Stomach (tissue), 9 donors: ENCODE results near the gene SNX9. TPM values are rescaled to one million over a fixed set of nuclear protein-coding genes. Genes with fewer than 3 reads are reported as not detected.
A peak's percentile ranks its signal among the peaks of the same experiment; 100 is the strongest.

ENCODE experiments used
- DNase-seq, 2 donors: peaks; one replicate each; pipeline versions ENCODE4 v3.0.0 to v3.0.0-alpha.2; 2013 to 2019
- H3K27ac ChIP-seq, 5 donors: fragments of 200-600 bp in 4 of 5; sonication (generic) in 4 of 5; one replicate each; pipeline ENCODE4 v1.5.1; 2013 to 2019; ENCODE audit warnings: mild to moderate bottlenecking in 1 of 5, moderate library complexity in 1 of 5
- H3K27me3 ChIP-seq, 3 donors: fragments of 200-600 bp; sonication (generic); one replicate each; pipeline ENCODE4 v1.5.1; 2017 to 2019; ENCODE audit warnings: mixed run types in 1 of 3
- H3K36me3 ChIP-seq, 4 donors: fragments of 200-600 bp; sonication (generic); 1 replicate in 3 of 4; 2 replicates in 1 of 4; pipeline ENCODE4 v1.5.1; 2016 to 2019
- H3K4me1 ChIP-seq, 4 donors: fragments of 200-600 bp; sonication (generic); one replicate each; pipeline ENCODE4 v1.5.1; 2016 to 2019
- H3K4me3 ChIP-seq, 4 donors: fragments of 200-600 bp; sonication (generic) in 3 of 4; one replicate each; pipeline ENCODE4 v1.5.1; 2016 to 2019; ENCODE audit warnings: mild to moderate bottlenecking in 1 of 4
- H3K9me3 ChIP-seq, 4 donors: fragments of 200-600 bp; sonication (generic); one replicate each; pipeline ENCODE4 v1.5.1; 2016 to 2019
- CTCF ChIP-seq, 7 experiments: fragments of 450-650 bp in 4 of 7; fragments of 200-600 bp in 3 of 7; sonication (generic) in 3 of 7; IDR thresholded peaks; one replicate each; pipeline ENCODE4 v1.5.1; 2016 to 2019; ENCODE audit warnings: antibody characterized with exemption in 7 of 7, control low read depth in 2 of 7, mild to moderate bottlenecking in 1 of 7
- EP300 ChIP-seq: sonication (generic); formaldehyde crosslinking; IDR thresholded peaks from one replicate; pipeline ENCODE4 v1.6.1; 2017; ENCODE audit warnings: antibody characterized with exemption
- POLR2A ChIP-seq, 4 donors: fragments of 450-650 bp; IDR thresholded peaks; one replicate each; pipeline ENCODE4 v1.6.1; 2016; ENCODE audit warnings: antibody characterized with exemption in 4 of 4, control low read depth in 2 of 4, mild to moderate bottlenecking in 1 of 4, moderate library complexity in 1 of 4
- POLR2AphosphoS5 ChIP-seq, 3 donors: sonication (generic); formaldehyde crosslinking; IDR thresholded peaks; one replicate each; pipeline ENCODE4 v1.6.1; 2016; ENCODE audit warnings: antibody characterized with exemption in 3 of 3
- WGBS, 5 donors: extraction: QIAGEN DNeasy Blood & Tissue Kit in 3 of 5; methylation state at CpG; one replicate each; pipeline versions ENCODE4 v1.1.5 to v1.1.7; 2013 to 2018; 5-methylcytosine and 5-hydroxymethylcytosine counted together
- intact Hi-C: fragments of 100-400 bp; cut with DNase I; formaldehyde crosslinking; loops from one replicate; pipeline ENCODE4 v1.15.1; 2023; ENCODE audit warnings: low total_unique reads
- polyA plus RNA-seq, 3 donors: library from polyadenylated mRNA; stranded (reverse); fragments of 200-250 nt; gene quantifications; one replicate each; pipeline ENCODE4 v1.2.3, GENCODE V29; 2013
- total RNA-seq, 5 donors: library from RNA; depleted of rRNA; stranded (reverse); fragments of >200 nt; gene quantifications; one replicate each; pipeline versions ENCODE4 v1.1.0 to v1.2.3, GENCODE V29; 2014 to 2016
- donor health status: healthy with polysubstance abuse.
- donor health status: Bipolar disorder and iron deficiency.
- donor health status: healthy.

SNX9 gene
- total and polyA plus RNA-seq, 8 donors: 21.4 to 58.7 (median 38.7) TPM

GRCh38 chr6:157885876-157886275 lies 62.8 kb downstream of the SNX9 start:
- TF ChIP-seq CTCF (IDR thresholded peaks at IDR 0.05): no peak
- no peak for TF ChIP-seq EP300
- TF ChIP-seq POLR2A (IDR thresholded peaks at IDR 0.05): no peak
- TF ChIP-seq POLR2AphosphoS5 (IDR thresholded peaks at IDR 0.05): no peak
- DNase-seq: no peak
- peak overlapping the region in 1 of 5 donors; percentile 40 for H3K27ac ChIP-seq
- 90 to 95% (median 92%) methylated on average over 8 of the region's 8 CpGs for WGBS, 5 donors
- H3K4me1 ChIP-seq: peaks cover 0 to 13% (median 5%) of the 10 kb centered on the region in 4 donors
- no peaks in the 10 kb centered on the region for H3K9me3 ChIP-seq
- H3K27me3 ChIP-seq: no peaks in the 10 kb centered on the region
- intact Hi-C loops: no loop called here
- H3K4me3 ChIP-seq: no peak overlapping the region
- H3K36me3 ChIP-seq: peaks cover 10 to 80% (median 47%) of the 10 kb centered on the region in 4 donors

GRCh38 chr6:157887892-157888291 lies 64.8 kb downstream of the SNX9 start:
- no peak overlapping the region for H3K27ac ChIP-seq
- intact Hi-C loops: no loop called here
- no peak for DNase-seq
- no peaks in the 10 kb centered on the region for H3K27me3 ChIP-seq
- peaks cover 0 to 16% (median 9%) of the 10 kb centered on the region in 4 donors for H3K4me1 ChIP-seq
- no peak for TF ChIP-seq EP300
- TF ChIP-seq CTCF (IDR thresholded peaks at IDR 0.05): no peak
- TF ChIP-seq POLR2A (IDR thresholded peaks at IDR 0.05): no peak
- TF ChIP-seq POLR2AphosphoS5 (IDR thresholded peaks at IDR 0.05): no peak
- no peaks in the 10 kb centered on the region for H3K9me3 ChIP-seq
- WGBS, 5 donors: 88 to 91% (median 89%) methylated on average over 4 of the region's 4 CpGs
- H3K36me3 ChIP-seq: peaks cover 10 to 75% (median 44%) of the 10 kb centered on the region in 4 donors
- H3K4me3 ChIP-seq: no peak overlapping the region

- Histone ChIP-seq H3K36me3 (peaks cover 13 to 55% (median 35%) of the 10 kb centered on the region in 4 donors), H3K4me3 (no peak overlapping the region), H3K27ac (no peak overlapping the region), H3K9me3 (no peaks in the 10 kb centered on the region), H3K27me3 (no peaks in the 10 kb centered on the region), H3K4me1 (peaks cover 0 to 12% (median 9%) of the 10 kb centered on the region in 4 donors)
- no peak for TF ChIP-seq POLR2AphosphoS5 (IDR thresholded peaks at IDR 0.05)
- TF ChIP-seq EP300: no peak
- no peak for TF ChIP-seq CTCF (IDR thresholded peaks at IDR 0.05)
- no peak for TF ChIP-seq POLR2A (IDR thresholded peaks at IDR 0.05)
- intact Hi-C loops: no loop called here
- no peak for DNase-seq
- WGBS, 5 donors: 87 to 90% (median 89%) methylated on average over 9 of the region's 9 CpGs
Measured at GRCh38 chr6:157891544-157892362, 68.7 kb downstream of the SNX9 start.

- intact Hi-C loops: no loop called here
- H3K4me1 ChIP-seq: peaks cover 0 to 12% (median 9%) of the 10 kb centered on the region in 4 donors
- no peak overlapping the region for H3K4me3 ChIP-seq
- 46 to 74% (median 63%) methylated on average over 5 of the region's 5 CpGs for WGBS, 5 donors
- H3K36me3 ChIP-seq: peaks cover 15 to 55% (median 37%) of the 10 kb centered on the region in 4 donors
- TF ChIP-seq POLR2A (IDR thresholded peaks at IDR 0.05): no peak
- no peak for TF ChIP-seq CTCF (IDR thresholded peaks at IDR 0.05)
- no peak for TF ChIP-seq EP300
- TF ChIP-seq POLR2AphosphoS5 (IDR thresholded peaks at IDR 0.05): no peak
- H3K27ac ChIP-seq: no peak overlapping the region
- DNase-seq: no peak
- H3K9me3 ChIP-seq: no peaks in the 10 kb centered on the region
- H3K27me3 ChIP-seq: no peaks in the 10 kb centered on the region
Measured at GRCh38 chr6:157892363-157892877, 69.4 kb downstream of the SNX9 start.
